Endothelial cell of umbilical vein (primary cell): ENCODE data around the gene PEMT. TPM values are rescaled to one million over a fixed set of nuclear protein-coding genes. Genes with fewer than 3 reads are reported as not detected.

Experiments used
- BruUV-seq: library from RNA; stranded (reverse); fragments of 400-500 nt; replicated peaks from 2 replicates; lab custom pipeline; 2021; lab: Mats Ljungman, UMichigan
- CTCF ChIA-PET: fragments of 300-600, 350-600 bp; sonication (Branson Sonifier 250); formaldehyde crosslinking; loops from one replicate; lab custom pipeline; 2021; ENCODE audit warnings: antibody characterized with exemption, inconsistent platforms; lab: Charles Lee
- POLR2A ChIA-PET: fragments of 300-600, 350-600 bp; sonication (Branson Sonifier 250); formaldehyde crosslinking; loops from one replicate; lab custom pipeline; 2021; ENCODE audit warnings: antibody characterized with exemption, inconsistent platforms; lab: Charles Lee
- DNase-seq: peaks from one replicate; pipeline ENCODE4 v3.0.0-alpha.2; 2011; ENCODE audit warnings: low read depth, low spot score
- FAIRE-seq: peaks from 2 replicates; lab custom pipeline; 2011; peaks lifted over from hg19 to GRCh38; lab: Jason Lieb, UNC
- H2AFZ ChIP-seq: 2 replicates; pipeline ENCODE4 v1.6.0; 2012; ENCODE audit warnings: low read depth, low read length, control low read depth, inconsistent platforms
- H3K27ac ChIP-seq: 2 replicates; pipeline ENCODE4 v1.5.1; 2011; ENCODE audit warnings: low read depth, mild to moderate bottlenecking, control low read depth, low read length, moderate library complexity; ENCODE audit not compliant: insufficient read depth
- H3K27me3 ChIP-seq, 2 experiments: 2 replicates each; pipeline versions ENCODE4 v1.6.0 to v1.6.1; 2011; ENCODE audit warnings: low read length in 2 of 2, mixed read lengths in 1 of 2; ENCODE audit not compliant: control insufficient read depth in 2 of 2, insufficient read depth in 2 of 2
- H3K36me3 ChIP-seq, 2 experiments: 2 replicates in 1 of 2; 3 replicates in 1 of 2; pipeline ENCODE4 v1.5.1; 2011; ENCODE audit warnings: low read length in 2 of 2, mild to moderate bottlenecking in 1 of 2, moderate library complexity in 1 of 2; ENCODE audit not compliant: control insufficient read depth in 2 of 2, insufficient read depth in 2 of 2; ENCODE audit errors: extremely low read depth in 1 of 2
- H3K4me1 ChIP-seq: 3 replicates; pipeline ENCODE4 v1.5.1; 2011; ENCODE audit warnings: mild to moderate bottlenecking, low read length; ENCODE audit not compliant: control insufficient read depth, insufficient read depth; ENCODE audit errors: extremely low read depth
- H3K4me2 ChIP-seq: 2 replicates; pipeline ENCODE4 v1.6.1; 2011; ENCODE audit warnings: low read length, control low read depth, mixed read lengths; ENCODE audit not compliant: insufficient read depth
- H3K4me3 ChIP-seq, 3 experiments: fragments of 200-600 bp in 1 of 3; sonication (generic), shearing (Covaris generic) in 1 of 3; replicated peaks in 1 of 3; 2 replicates each; pipeline ENCODE4 v1.5.1; 2011 to 2016; ENCODE audit warnings: control low read depth in 3 of 3, low read length in 3 of 3, mild to moderate bottlenecking in 2 of 3, inconsistent platforms in 1 of 3, low read depth in 1 of 3, moderate library complexity in 1 of 3; ENCODE audit not compliant: insufficient read depth in 1 of 3
- H3K79me2 ChIP-seq: 2 replicates; pipeline ENCODE4 v1.6.0; 2012; ENCODE audit warnings: low read length, inconsistent platforms; ENCODE audit not compliant: control insufficient read depth, insufficient read depth
- H3K9ac ChIP-seq: replicated peaks from 2 replicates; pipeline ENCODE3; 2011; ENCODE audit warnings: low read length, control low read depth; ENCODE audit not compliant: insufficient read depth; ENCODE audit errors: extremely low read depth
- H3K9me1 ChIP-seq: replicated peaks from 3 replicates; pipeline ENCODE4 v1.6.0; 2011; ENCODE audit warnings: mild to moderate bottlenecking, low read length; ENCODE audit not compliant: control insufficient read depth, insufficient read depth; ENCODE audit errors: extremely low read depth
- H3K9me3 ChIP-seq: replicated peaks from 2 replicates; pipeline ENCODE4 v1.5.1; 2012; ENCODE audit warnings: low read length, inconsistent platforms; ENCODE audit not compliant: control insufficient read depth, insufficient read depth
- H4K20me1 ChIP-seq: replicated peaks from 2 replicates; pipeline ENCODE3; 2011; ENCODE audit warnings: mild to moderate bottlenecking, low read length; ENCODE audit not compliant: control insufficient read depth, insufficient read depth; ENCODE audit errors: extremely low read depth
- EZH2 ChIP-seq: IDR thresholded peaks from 2 replicates; pipeline ENCODE4 v1.6.1; 2012; ENCODE audit warnings: borderline replicate concordance, low read depth, mild to moderate bottlenecking, moderate library complexity, low read length, inconsistent platforms; ENCODE audit not compliant: severe bottlenecking
- FOS ChIP-seq: IDR thresholded peaks from 2 replicates; pipeline ENCODE4 v1.6.1; 2011; ENCODE audit warnings: mild to moderate bottlenecking, low read length, moderate library complexity, borderline replicate concordance; ENCODE audit not compliant: insufficient read depth
- GATA2 ChIP-seq: IDR thresholded peaks from 2 replicates; pipeline ENCODE4 v1.7.0; 2011; ENCODE audit warnings: low read depth, mild to moderate bottlenecking, moderate library complexity, mixed read lengths, low read length; ENCODE audit not compliant: insufficient read length, insufficient read depth
- JUN ChIP-seq: IDR thresholded peaks from 2 replicates; pipeline ENCODE4 v1.6.1; 2011; ENCODE audit warnings: borderline replicate concordance, low read depth; ENCODE audit not compliant: insufficient read length, insufficient read depth
- MYC ChIP-seq: IDR thresholded peaks from one replicate; pipeline ENCODE4 v1.6.1; 2011; ENCODE audit warnings: mild to moderate bottlenecking, low read depth, low read length
- POLR2A ChIP-seq: IDR thresholded peaks from 2 replicates; pipeline ENCODE4 v1.6.1; 2012; ENCODE audit warnings: low read depth, mild to moderate bottlenecking, control low read depth, low read length
- POLR2AphosphoS5 ChIP-seq: IDR thresholded peaks from 2 replicates; pipeline ENCODE4 v1.6.1; 2012; ENCODE audit warnings: low read depth, mild to moderate bottlenecking, control low read depth, low read length, moderate library complexity; ENCODE audit not compliant: insufficient read depth
- dilution Hi-C: fragments of 300-500 bp; cut with MboI; formaldehyde crosslinking; loops from one replicate; pipeline ENCODE4 v1.15.0; 2019; ENCODE audit warnings: low sequenced_read_pairs; ENCODE audit not compliant: extremely low pct_ligation_motif_present
- intact Hi-C: fragments of 100-400 bp; cut with micrococcal nuclease; formaldehyde crosslinking; loops from one replicate; pipeline ENCODE4 v1.10.0; 2022
- polyA plus RNA-seq, 4 experiments: library from polyadenylated mRNA; depleted of rRNA in 3 of 4; stranded (reverse) in 3 of 4; unstranded in 1 of 4; fragments of >200 nt; gene quantifications; 2 replicates each; pipeline versions ENCODE4 v1.2.1 to v1.2.3, GENCODE V29; 2011 to 2012; ENCODE audit warnings: missing spikeins in 1 of 4
- total RNA-seq: library from RNA; stranded (reverse); gene quantifications from 2 replicates; pipeline ENCODE4 v1.2.3, GENCODE V29; 2021
- TF ChIP-seq, protein P1 (sequence below), 2 donors: IDR thresholded peaks; 1 replicate in 1 of 2; 2 replicates in 1 of 2; pipeline ENCODE4 v1.5.1; 2011; ENCODE audit warnings: low read length in 2 of 2, mild to moderate bottlenecking in 2 of 2, moderate library complexity in 2 of 2, control low read depth in 1 of 2, inconsistent platforms in 1 of 2, low read depth in 1 of 2; ENCODE audit not compliant: insufficient read depth in 1 of 2; ENCODE audit errors: extremely low read depth in 1 of 2
- TF ChIP-seq, protein P2 (sequence below): IDR thresholded peaks from 2 replicates; pipeline ENCODE4 v1.6.1; 2011; ENCODE audit not compliant: insufficient read depth, insufficient read length

The PEMT gene
- total and polyA plus RNA-seq, 2 donors (not counting 3 experiments of a cell fraction or from before 2014, with no cell fraction given), result 35.1 to 58.4 TPM

DNA sequence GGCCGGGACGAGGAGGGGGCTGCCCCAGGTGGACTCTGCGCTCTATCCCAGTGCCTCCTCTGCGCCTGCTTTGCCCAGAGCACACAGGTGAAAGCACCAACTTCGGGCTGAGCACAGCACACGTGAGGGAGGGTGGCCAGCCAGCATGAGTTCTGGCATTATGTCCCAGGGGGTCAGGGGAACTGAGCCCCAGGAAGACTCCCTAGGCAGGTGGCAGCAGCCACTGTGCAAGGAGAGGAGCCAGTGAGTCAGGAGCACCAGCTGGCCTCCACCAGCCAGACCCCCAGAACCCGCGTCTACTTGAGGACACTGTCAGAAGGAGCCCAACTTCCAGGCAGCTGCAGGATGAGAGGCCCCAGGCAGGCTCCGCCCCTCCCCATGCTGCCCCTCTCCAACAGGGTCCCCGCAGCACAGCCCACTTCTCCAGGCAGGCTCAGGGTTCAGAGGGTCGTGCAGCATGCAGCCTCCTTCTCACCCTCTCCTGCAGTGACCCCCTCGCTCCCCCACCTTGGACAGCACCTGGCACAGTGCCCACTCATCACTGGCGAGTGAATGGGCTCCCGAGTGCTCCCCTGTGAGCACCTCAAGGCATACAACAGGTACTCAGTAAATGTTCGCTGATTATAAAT lies 51.1 kb downstream of the PEMT start:
- Histone ChIP-seq H3K4me3 (no peak overlapping the region), H3K27me3 (no peaks in the 10 kb centered on the region), H3K4me1 (no peaks in the 10 kb centered on the region), H3K36me3 (no peaks in the 10 kb centered on the region), H2AFZ (no peak overlapping the region), H3K9me1 (no peaks in the 10 kb centered on the region), H4K20me1 (no peaks in the 10 kb centered on the region), H3K79me2 (no peaks in the 10 kb centered on the region), H3K9ac (no peak overlapping the region), H3K4me2 (no peak overlapping the region), H3K9me3 (no peaks in the 10 kb centered on the region), H3K27ac (no peak overlapping the region)
- DNase-seq, result no peak
- dilution Hi-C loops, result no loop called here
- no peak for FAIRE-seq
- intact Hi-C loops, result no loop called here
- CTCF ChIA-PET, result interaction anchor here (2.6 kb wide), 1 partner anchor 28 kb away, joined by 12 read pairs; no protein-coding TSS in a partner anchor
- TF ChIP-seq JUN (no peak), POLR2A (no peak), POLR2AphosphoS5 (no peak), EZH2 (no peak), FOS (no peak), MYC (no peak), GATA2 (no peak)
- TF ChIP-seq, protein P1, sequence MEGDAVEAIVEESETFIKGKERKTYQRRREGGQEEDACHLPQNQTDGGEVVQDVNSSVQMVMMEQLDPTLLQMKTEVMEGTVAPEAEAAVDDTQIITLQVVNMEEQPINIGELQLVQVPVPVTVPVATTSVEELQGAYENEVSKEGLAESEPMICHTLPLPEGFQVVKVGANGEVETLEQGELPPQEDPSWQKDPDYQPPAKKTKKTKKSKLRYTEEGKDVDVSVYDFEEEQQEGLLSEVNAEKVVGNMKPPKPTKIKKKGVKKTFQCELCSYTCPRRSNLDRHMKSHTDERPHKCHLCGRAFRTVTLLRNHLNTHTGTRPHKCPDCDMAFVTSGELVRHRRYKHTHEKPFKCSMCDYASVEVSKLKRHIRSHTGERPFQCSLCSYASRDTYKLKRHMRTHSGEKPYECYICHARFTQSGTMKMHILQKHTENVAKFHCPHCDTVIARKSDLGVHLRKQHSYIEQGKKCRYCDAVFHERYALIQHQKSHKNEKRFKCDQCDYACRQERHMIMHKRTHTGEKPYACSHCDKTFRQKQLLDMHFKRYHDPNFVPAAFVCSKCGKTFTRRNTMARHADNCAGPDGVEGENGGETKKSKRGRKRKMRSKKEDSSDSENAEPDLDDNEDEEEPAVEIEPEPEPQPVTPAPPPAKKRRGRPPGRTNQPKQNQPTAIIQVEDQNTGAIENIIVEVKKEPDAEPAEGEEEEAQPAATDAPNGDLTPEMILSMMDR (IDR thresholded peaks at IDR 0.05; ENCODE audit: extremely low read depth in 1 of 2, insufficient read depth in 1 of 2, low read depth in 1 of 2, low read length in 2 of 2), result no peak
- TF ChIP-seq, protein P2, sequence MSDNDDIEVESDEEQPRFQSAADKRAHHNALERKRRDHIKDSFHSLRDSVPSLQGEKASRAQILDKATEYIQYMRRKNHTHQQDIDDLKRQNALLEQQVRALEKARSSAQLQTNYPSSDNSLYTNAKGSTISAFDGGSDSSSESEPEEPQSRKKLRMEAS, result no peak
- POLR2A ChIA-PET, result no interaction called here
- no TSS peak for BruUV-seq
